ENCODE measurements around the gene RASAL1. TPM values are rescaled to one million over a fixed set of nuclear protein-coding genes. Genes with fewer than 3 reads are reported as not detected.

RASAL1 gene
- total RNA-seq, 1 donor from 2014 or later = 0.65 TPM

- Mint-ChIP-seq H3K4me1 (no peaks in the 10 kb centered on the region), H3K9me3 (no peaks in the 10 kb centered on the region), H3K27ac (no peak overlapping the region), H3K4me3 (no peak overlapping the region), H3K36me3 (no peaks in the 10 kb centered on the region), H3K27me3 (ENCODE audit: low read depth) (peaks cover 53% of the 10 kb centered on the region)
- TF ChIP-seq, protein P1, sequence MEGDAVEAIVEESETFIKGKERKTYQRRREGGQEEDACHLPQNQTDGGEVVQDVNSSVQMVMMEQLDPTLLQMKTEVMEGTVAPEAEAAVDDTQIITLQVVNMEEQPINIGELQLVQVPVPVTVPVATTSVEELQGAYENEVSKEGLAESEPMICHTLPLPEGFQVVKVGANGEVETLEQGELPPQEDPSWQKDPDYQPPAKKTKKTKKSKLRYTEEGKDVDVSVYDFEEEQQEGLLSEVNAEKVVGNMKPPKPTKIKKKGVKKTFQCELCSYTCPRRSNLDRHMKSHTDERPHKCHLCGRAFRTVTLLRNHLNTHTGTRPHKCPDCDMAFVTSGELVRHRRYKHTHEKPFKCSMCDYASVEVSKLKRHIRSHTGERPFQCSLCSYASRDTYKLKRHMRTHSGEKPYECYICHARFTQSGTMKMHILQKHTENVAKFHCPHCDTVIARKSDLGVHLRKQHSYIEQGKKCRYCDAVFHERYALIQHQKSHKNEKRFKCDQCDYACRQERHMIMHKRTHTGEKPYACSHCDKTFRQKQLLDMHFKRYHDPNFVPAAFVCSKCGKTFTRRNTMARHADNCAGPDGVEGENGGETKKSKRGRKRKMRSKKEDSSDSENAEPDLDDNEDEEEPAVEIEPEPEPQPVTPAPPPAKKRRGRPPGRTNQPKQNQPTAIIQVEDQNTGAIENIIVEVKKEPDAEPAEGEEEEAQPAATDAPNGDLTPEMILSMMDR (IDR thresholded peaks at IDR 0.05; ENCODE audit: unreplicated experiment) = no peak
- no peak for DNase-seq (ENCODE audit: low spot score in 2 of 2, unreplicated experiment in 2 of 2)
Observed at GRCh38 chr12:113064395-113065125, 71.0 kb downstream of the RASAL1 start.

DNA sequence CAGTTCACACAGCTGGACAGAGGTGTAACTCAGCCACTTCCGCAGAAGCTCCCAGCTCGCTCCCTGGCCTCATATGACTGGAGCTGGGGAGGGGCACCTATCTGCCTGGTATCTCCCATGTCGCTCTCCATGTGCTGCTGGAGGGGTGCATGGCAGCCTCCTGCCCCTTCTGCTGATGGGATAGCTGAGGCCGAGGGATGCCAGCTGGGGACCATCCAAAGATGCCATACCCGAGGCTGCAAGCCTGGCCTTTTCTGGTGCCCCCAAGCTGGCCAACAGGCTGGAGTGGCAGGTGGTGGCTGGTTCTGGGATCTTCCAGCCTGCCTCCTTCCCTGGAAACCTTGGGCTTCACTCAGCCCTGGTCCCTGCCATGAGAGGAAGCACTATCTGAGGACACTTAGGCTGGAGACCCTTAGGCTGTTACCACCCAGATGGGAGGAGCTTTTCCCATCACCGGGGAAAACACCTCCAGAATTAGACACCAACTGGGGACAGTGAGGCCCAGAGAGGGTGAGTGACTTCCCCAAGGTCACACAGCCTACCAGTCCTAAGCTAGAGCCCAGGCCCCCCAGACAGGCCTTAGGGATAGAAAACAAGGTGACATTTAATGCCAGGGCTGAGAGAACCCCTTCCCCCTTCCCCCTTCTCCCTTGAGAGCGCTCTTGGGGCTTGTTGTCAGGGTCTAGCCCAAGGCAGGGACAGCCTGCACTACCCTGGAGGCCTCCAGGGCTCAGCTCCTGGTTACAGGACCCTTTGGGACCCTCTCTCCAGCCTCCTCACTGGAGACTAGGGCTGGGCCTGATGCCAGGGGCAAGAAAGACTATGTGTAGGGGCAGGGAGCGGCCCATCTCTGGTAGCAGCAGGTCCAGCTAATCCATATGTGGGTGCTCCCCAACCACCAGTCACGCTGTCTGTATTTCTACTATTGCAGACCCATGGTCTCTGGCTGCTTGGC, 71.9 kb downstream of the RASAL1 start:
- DNase-seq (ENCODE audit: low spot score in 2 of 2, unreplicated experiment in 2 of 2) = no peak
- TF ChIP-seq, protein P1 (IDR thresholded peaks at IDR 0.05; ENCODE audit: unreplicated experiment) = no peak
- no peaks in the 10 kb centered on the region for H3K9me3 Mint-ChIP-seq
- H3K4me3 Mint-ChIP-seq = no peak overlapping the region
- no peaks in the 10 kb centered on the region for H3K36me3 Mint-ChIP-seq
- peaks cover 48% of the 10 kb centered on the region for H3K27me3 Mint-ChIP-seq (ENCODE audit: low read depth)
- H3K27ac Mint-ChIP-seq = no peak overlapping the region
- no peaks in the 10 kb centered on the region for H3K4me1 Mint-ChIP-seq

GRCh38 chr12:113062502-113063395, 72.8 kb downstream of the RASAL1 start:
- Mint-ChIP-seq H3K27ac (no peak overlapping the region), H3K9me3 (no peaks in the 10 kb centered on the region), H3K4me3 (no peak overlapping the region), H3K36me3 (no peaks in the 10 kb centered on the region), H3K4me1 (no peaks in the 10 kb centered on the region), H3K27me3 (ENCODE audit: low read depth) (peaks cover 42% of the 10 kb centered on the region)
- TF ChIP-seq, protein P1 (IDR thresholded peaks at IDR 0.05; ENCODE audit: unreplicated experiment) = no peak
- no peak for DNase-seq (ENCODE audit: low spot score in 2 of 2, unreplicated experiment in 2 of 2)

DNA sequence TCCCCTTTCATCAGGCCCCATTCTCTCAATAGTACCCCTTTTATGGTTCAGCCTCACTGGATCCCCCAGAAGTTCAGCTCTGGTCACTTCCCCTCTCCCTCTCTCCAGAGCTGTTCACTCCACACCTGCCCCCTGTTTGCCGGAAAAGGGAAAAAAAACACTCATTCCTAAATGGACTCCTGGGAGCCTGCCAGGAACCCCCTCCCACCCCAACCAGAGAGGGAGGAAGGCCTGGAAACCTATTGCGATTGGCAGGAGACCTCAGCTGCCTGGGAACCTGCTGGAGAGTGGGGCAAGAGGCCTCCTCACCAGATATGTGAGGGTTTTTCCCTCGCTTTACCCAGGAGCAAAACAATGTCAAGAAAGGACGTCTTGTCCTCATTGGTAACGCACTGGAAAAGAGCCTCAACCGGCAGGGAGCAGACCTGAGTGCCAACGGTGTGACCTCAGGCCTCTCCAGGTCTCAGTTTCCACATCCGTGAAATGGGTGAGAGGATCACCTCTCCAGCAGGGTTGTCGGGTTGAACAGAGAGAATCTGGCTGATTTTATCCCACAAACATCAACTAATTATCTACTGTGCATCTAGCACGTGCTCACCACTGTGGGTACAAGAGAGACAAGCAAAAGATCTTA, 74.4 kb downstream of the RASAL1 start:
- TF ChIP-seq, protein P1 (IDR thresholded peaks at IDR 0.05; ENCODE audit: unreplicated experiment) = no peak
- H3K4me3 Mint-ChIP-seq = no peak overlapping the region
- H3K4me1 Mint-ChIP-seq = no peaks in the 10 kb centered on the region
- no peaks in the 10 kb centered on the region for H3K36me3 Mint-ChIP-seq
- no peak overlapping the region for H3K27ac Mint-ChIP-seq
- no peak for DNase-seq (ENCODE audit: low spot score in 2 of 2, unreplicated experiment in 2 of 2)
- H3K27me3 Mint-ChIP-seq (ENCODE audit: low read depth) = peaks cover 36% of the 10 kb centered on the region
- H3K9me3 Mint-ChIP-seq = no peaks in the 10 kb centered on the region

Data from mesothelial cell of epicardium (in vitro differentiated cells).